ENCODE results near the gene GPRIN3.
"Not testable (repeated sequence)": the region's sequence is repeated elsewhere in the genome, so short reads cannot be mapped to it uniquely, and the experiment has no call there.

The GPRIN3 gene

GRCh38 chr4:89287945-89288344 lies 19.7 kb downstream of the GPRIN3 start:
- no peak for DNase-seq

GRCh38 chr4:89285745-89286144 lies 21.9 kb downstream of the GPRIN3 start:
- DNase-seq, result no peak

GRCh38 chr4:89284828-89285227 lies 22.8 kb downstream of the GPRIN3 start:
- DNase-seq, result peak; percentile 11

- DNase-seq, result no peak
These were observed 23.6 kb downstream of the GPRIN3 start for GRCh38 chr4:89284020-89284424.

DNA sequence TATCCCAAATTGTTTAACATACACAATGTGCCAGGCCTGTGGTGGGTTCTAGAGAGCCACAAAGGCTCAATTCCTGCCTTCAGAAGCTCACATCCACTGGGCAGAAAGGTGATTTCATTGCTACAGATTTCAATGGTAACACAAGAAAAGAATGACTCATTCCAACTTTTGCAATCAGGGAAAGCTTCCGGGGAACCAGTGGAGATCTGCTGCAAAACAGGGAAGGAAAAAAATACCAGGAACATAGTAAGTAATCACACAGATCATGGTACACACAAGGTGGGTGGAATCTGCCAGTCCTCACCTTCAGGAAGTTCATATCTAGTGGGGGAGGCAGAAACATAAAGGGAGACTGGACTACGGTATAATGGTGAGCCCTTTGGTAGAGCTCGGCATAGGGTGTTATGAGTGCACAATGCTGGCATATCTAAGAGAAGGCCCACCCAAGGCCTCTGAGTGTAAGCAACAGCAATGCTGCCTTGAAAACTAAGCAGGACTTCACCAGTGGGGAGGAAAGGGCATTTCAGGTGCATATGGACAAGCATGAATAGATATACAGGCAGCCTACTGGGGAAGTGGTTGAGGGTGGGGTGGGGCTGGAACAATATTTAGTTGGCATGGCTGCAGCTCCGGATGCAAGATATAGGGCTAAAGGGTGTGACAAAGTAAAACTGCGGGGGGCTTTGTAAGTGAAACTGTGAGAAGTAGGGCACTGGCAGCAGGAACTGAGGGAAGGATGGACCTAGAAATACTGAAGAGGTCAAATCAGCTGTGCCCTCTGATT lies 24.2 kb downstream of the GPRIN3 start:
- DNase-seq, result peak; percentile 55

- no peak for DNase-seq
These were observed 28.2 kb downstream of the GPRIN3 start for GRCh38 chr4:89279385-89279784.

- DNase-seq, result no peak
These were observed 30.2 kb downstream of the GPRIN3 start for GRCh38 chr4:89277412-89277811.

DNA sequence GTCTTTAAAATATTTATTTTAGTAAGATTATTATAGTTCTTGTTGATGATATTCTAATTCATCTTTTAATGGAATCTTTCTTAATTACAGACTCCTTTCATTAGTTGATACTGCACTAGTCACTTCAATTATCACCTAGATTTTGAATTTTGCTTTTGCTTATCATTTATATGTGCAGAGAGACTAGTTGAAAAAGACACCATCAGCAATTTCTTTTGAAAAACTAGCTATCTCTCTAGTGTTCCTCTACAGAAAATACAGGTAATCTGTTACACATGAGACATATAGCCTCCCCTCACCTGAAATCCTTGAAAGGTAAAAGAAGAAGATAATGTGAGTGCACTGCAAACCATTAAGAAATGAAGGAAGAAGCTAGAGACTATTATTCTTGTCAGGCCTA lies 31.3 kb downstream of the GPRIN3 start:
- DNase-seq, result peak; percentile 10

DNA sequence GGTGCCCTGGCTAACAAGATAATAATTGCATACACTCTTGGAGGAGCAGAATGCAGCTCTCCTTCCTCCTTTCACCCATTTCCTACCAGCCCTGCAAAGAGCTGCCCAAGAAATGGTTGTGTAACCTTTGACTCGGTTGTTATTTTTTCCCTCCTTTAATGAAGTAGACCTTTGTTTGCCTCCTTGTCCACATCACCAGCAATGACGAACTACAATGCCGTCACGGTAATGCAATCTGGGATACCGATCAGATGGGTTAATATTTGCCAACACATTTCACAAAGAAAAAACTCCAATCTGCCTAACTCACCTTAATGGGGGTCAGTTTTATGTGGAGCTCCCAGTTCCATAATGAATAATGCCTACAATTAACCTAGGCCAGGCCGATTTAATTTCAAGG lies 32.0 kb downstream of the GPRIN3 start:
- DNase-seq, result peak; percentile 86

DNA sequence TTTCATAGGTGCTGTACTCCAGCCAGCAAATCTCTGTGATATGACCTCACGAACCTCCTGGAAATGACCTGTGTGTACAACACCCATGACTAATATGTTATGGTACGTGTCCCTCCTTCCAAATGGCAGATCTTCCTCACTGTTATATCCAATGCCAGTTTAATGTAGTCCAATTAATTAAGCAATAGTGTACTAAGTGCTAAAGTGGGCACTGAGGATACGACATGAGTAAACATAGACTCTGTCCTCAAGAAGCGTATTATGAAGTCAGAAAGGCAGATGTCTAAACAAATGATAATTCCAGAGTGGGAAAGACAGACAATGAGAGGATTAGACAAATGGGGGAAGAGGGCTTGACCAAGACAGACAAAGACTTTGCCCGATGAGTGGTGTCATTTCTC lies 33.9 kb downstream of the GPRIN3 start:
- DNase-seq, result peak; percentile 84

DNA sequence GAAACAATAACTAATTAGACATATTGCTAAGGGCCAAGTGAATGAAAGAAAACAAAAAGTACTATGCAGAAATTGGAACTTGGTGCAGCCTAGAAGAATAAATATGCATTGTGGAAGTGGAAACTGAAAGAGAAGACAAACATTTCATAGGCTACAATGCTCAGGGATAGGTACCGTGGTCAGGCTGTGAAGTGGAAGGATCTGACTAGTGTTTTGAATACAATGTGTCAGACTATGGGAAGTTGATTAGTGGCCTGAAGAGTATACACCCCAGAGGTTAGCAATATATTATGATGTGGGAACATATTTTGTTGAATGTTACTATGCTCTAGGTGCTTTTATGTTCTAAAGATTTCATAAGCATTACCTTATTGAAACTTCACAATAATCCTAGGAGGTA lies 36.8 kb downstream of the GPRIN3 start:
- no peak for DNase-seq

DNA sequence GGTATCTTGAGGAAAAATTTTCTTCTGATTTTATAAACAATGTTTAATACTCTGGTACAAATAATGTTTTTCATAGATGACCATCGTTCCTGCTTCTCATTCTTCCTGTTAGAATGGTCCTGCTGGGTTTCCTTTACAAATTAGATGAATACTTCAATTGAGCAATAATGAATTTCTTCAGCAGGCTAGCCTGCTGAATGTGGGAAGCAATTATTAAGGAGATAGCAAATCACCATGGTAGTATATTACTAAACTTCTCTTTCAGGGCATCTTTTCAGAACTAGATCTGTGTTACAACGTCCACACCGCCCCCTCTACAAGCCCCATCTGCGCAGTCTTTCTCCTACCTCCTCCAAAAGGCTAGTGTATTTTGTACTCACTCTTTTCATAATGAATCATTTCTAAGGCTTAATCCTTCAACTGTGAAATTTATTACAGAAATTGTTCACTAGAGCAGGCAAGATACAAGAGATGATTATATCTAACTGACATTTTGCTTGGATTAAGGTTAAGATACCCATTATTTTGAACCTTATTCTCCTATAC lies 38.4 kb downstream of the GPRIN3 start:
- no peak for DNase-seq

- DNase-seq, result no peak
These were observed 38.9 kb downstream of the GPRIN3 start for GRCh38 chr4:89268679-89269078.

DNA sequence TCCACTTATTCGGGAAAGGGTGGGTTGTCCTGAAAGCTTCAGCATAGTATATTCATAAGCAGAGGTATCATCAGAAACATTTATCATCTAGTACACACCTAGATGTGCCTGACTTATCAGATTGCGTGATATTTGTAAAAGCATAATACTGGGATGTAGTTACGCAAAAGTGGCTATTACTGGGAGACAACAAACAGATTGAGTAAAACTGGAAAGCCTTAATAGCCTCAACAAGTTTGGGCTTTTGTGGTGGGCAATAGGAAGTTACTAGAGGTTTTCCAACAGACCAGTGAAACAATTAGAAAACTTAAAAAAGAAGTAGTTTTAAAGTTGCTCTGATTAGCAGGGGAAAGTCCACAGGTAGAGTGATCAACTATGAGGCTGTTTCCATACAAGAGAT lies 39.8 kb downstream of the GPRIN3 start:
- no peak for DNase-seq

- DNase-seq, result no peak
These were observed 40.2 kb downstream of the GPRIN3 start for GRCh38 chr4:89267392-89267791.

GRCh38 chr4:89266128-89266527 lies 41.5 kb downstream of the GPRIN3 start:
- DNase-seq, result no peak

GRCh38 chr4:89263265-89263664 lies 44.3 kb downstream of the GPRIN3 start:
- peak; percentile 3 for DNase-seq

DNA sequence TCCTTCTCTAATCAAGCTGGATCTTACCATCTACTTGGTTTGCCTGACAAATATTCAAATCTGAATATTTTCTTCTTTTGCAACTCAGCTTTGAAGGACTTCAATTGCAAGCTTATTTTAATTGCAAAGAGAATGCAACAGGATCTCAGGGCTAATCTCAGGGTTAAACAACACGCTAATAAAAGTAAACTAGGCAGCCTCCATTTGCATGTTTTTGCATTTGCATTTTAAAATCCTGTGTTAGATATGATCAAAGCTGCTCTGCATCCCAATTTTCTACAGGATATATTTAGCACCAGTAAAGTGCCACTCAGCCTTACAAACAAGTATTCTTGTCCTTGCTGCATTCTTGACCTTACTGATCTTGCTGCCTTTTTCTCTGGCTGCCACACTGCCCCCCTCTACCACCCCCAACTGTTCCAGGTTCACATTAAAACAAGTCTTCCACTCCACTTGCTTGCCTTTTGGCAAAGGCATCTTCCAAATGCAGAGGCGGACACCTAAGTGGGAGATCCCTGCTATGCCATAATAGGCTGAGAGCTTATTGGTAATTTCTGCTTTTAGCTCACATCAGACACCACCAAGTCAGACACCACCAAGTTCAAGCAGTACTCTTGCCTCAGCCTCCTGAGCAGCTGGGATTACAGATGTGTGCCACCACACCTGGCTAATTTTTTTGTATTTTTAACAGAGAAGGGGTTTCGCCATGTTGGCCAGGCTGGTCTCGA lies 48.1 kb downstream of the GPRIN3 start:
- no peak for DNase-seq

DNA sequence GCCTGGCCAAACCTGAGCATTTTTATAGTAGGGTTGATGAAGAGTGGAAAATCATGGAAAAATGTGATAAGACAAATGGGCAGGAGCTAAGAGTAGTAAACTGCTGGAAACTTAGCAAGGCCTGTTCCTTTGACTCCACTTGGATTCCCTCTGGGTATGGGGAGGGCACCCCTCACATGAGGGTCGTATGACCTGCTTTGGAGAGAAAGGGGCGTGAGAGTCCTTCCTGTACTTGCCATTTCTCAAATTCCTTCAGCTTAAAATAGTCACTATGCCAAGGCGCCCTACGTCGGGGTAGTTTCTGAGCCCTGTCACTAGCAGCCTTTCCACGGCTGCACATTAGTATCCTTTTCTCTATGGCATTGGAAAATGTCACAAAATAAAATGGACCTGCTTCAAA lies 49.1 kb downstream of the GPRIN3 start:
- DNase-seq, result no peak

- DNase-seq, result no peak
These were observed 50.2 kb downstream of the GPRIN3 start for GRCh38 chr4:89257376-89257775.

GRCh38 chr4:89256203-89256800 lies 51.3 kb downstream of the GPRIN3 start:
- DNase-seq, result no peak

GRCh38 chr4:89254847-89255246 lies 52.8 kb downstream of the GPRIN3 start:
- DNase-seq, result peak; percentile 72

- DNase-seq, result not testable (repeated sequence)
These were observed 53.3 kb downstream of the GPRIN3 start for GRCh38 chr4:89254347-89254746.

DNA sequence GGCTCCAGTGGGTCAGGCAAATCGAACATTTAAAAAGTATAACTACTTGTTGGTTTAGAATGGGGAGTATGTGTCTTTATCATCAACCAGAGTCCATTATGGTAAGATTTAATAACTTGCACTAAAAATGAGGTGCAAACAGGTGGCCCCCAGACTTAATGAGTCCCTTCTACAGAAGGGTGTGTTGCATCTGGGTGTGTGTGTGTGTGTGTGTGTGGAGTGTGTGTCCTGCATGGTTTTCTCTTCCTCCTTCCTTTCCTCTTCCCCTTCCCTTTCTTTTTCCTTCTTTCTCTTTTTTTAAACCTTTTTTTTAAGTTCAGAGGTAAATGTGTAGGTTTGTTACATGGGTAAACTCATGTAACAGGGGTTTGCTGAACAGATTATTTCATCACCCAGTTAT lies 53.7 kb downstream of the GPRIN3 start:
- DNase-seq, result no peak

Measured in DMS53 (cell line).